GM23338 (cell line): ENCODE measurements around the gene PHF1. TPM values are rescaled to one million over a fixed set of nuclear protein-coding genes. Genes with fewer than 3 reads are reported as not detected.

Source experiments
- ATAC-seq: fragments of 200-7000 bp; cut with Tn5 transposase; 3 replicates; pipeline ENCODE4 v1.9.1; 2020
- DNase-seq: peaks from one replicate; pipeline ENCODE4 v3.0.0-alpha.2; 2015; ENCODE audit warnings: low spot score
- H2AFZ ChIP-seq: fragments of 200-600 bp; sonication (generic); 2 replicates; pipeline ENCODE4 v1.8.0; 2016; ENCODE audit warnings: antibody characterized with exemption, mild to moderate bottlenecking, moderate library complexity
- H3F3A ChIP-seq: fragments of 200-600 bp; sonication (generic); replicated peaks from 2 replicates; pipeline ENCODE4 v1.8.0; 2017; ENCODE audit warnings: antibody characterized with exemption, mixed run types, low read depth
- H3K27ac ChIP-seq: fragments of 200-600 bp; sonication (generic); 2 replicates; pipeline ENCODE4 v1.6.1; 2016; ENCODE audit warnings: low read depth
- H3K27me3 ChIP-seq: fragments of 200-600 bp; sonication (generic); 2 replicates; pipeline ENCODE4 v1.8.0; 2016; ENCODE audit warnings: mild to moderate bottlenecking, mixed run types, moderate library complexity; ENCODE audit not compliant: insufficient read depth
- H3K36me3 ChIP-seq: fragments of 200-600 bp; sonication (generic); 2 replicates; pipeline ENCODE4 v1.8.0; 2016; ENCODE audit warnings: mild to moderate bottlenecking; ENCODE audit not compliant: insufficient read depth
- H3K4me1 ChIP-seq: fragments of 200-600 bp; sonication (generic); 2 replicates; pipeline ENCODE4 v1.8.0; 2016; ENCODE audit warnings: mild to moderate bottlenecking, moderate library complexity; ENCODE audit not compliant: insufficient read depth
- H3K4me2 ChIP-seq: fragments of 200-600 bp; sonication (generic); 2 replicates; pipeline ENCODE4 v1.7.1; 2017; ENCODE audit warnings: mixed run types
- H3K4me3 ChIP-seq: fragments of 200-600 bp; sonication (generic); 2 replicates; pipeline ENCODE4 v1.6.1; 2016; ENCODE audit warnings: mixed run types
- H3K79me2 ChIP-seq: fragments of 200-600 bp; sonication (generic); replicated peaks from 2 replicates; pipeline ENCODE4 v1.8.0; 2017; ENCODE audit warnings: mild to moderate bottlenecking; ENCODE audit not compliant: insufficient read depth
- H3K9me2 ChIP-seq: fragments of 200-600 bp; sonication (generic); 2 replicates; pipeline ENCODE4 v1.8.0; 2017; ENCODE audit not compliant: insufficient read depth
- H4K20me1 ChIP-seq: fragments of 200-600 bp; sonication (generic); replicated peaks from 2 replicates; pipeline ENCODE4 v1.8.0; 2017; ENCODE audit warnings: mild to moderate bottlenecking; ENCODE audit not compliant: insufficient read depth
- H3K27ac Mint-ChIP-seq: 2 replicates; pipeline ENCODE4 v1.8.0; 2020; ENCODE audit warnings: inconsistent platforms, mild to moderate bottlenecking, moderate library complexity, mixed read lengths
- H3K27me3 Mint-ChIP-seq: 3 replicates; pipeline ENCODE4 v1.8.0; 2022; ENCODE audit warnings: low read depth, mild to moderate bottlenecking, moderate library complexity, mixed read lengths, inconsistent platforms; ENCODE audit not compliant: insufficient read depth, poor library complexity
- H3K36me3 Mint-ChIP-seq: 3 replicates; pipeline ENCODE4 v1.8.0; 2021; ENCODE audit warnings: low read depth, mild to moderate bottlenecking, inconsistent platforms, moderate library complexity, mixed read lengths
- H3K4me1 Mint-ChIP-seq: 3 replicates; pipeline ENCODE4 v1.8.0; 2020; ENCODE audit warnings: mild to moderate bottlenecking, inconsistent platforms, mixed read lengths
- H3K4me3 Mint-ChIP-seq: 3 replicates; pipeline ENCODE4 v1.8.0; 2021; ENCODE audit warnings: moderate library complexity, mild to moderate bottlenecking, inconsistent platforms, mixed read lengths
- H3K9me3 Mint-ChIP-seq: 3 replicates; pipeline ENCODE4 v1.8.0; 2020; ENCODE audit warnings: moderate library complexity, mild to moderate bottlenecking, inconsistent platforms, mixed read lengths
- CREB1 ChIP-seq: fragments of 250-450 bp; sonication (Bioruptor Pico); IDR thresholded peaks from 2 replicates; pipeline ENCODE4 v1.5.0; 2020; ENCODE audit warnings: low read depth, mild to moderate bottlenecking, moderate library complexity
- EZH2 ChIP-seq: fragments of 200-600 bp; sonication (generic); IDR thresholded peaks from one replicate; pipeline ENCODE4 v1.8.0; 2017; ENCODE audit warnings: antibody characterized with exemption, mild to moderate bottlenecking, low read depth; ENCODE audit not compliant: unreplicated experiment
- EZH2phosphoT487 ChIP-seq: fragments of 200-600 bp; sonication (generic); IDR thresholded peaks from one replicate; pipeline ENCODE4 v1.8.1; 2018; ENCODE audit warnings: antibody characterized with exemption; ENCODE audit not compliant: unreplicated experiment
- JUNB ChIP-seq: IDR thresholded peaks from one replicate; pipeline ENCODE4 v1.6.1; 2016; ENCODE audit warnings: antibody characterized with exemption; ENCODE audit not compliant: unreplicated experiment
- NANOG ChIP-seq: IDR thresholded peaks from 2 replicates; pipeline ENCODE4 v1.6.1; 2016; ENCODE audit warnings: antibody characterized with exemption, borderline replicate concordance
- POLR2AphosphoS5 ChIP-seq: IDR thresholded peaks from 2 replicates; pipeline ENCODE4 v1.6.1; 2016; ENCODE audit warnings: antibody characterized with exemption, low read depth
- STAT1 ChIP-seq: IDR thresholded peaks from one replicate; pipeline ENCODE4 v1.6.1; 2016; ENCODE audit warnings: antibody characterized with exemption; ENCODE audit not compliant: unreplicated experiment
- ZNF114 ChIP-seq: fragments of 250-450 bp; sonication (Bioruptor Pico); IDR thresholded peaks from 2 replicates; pipeline ENCODE4 v1.5.0; 2020; ENCODE audit warnings: mild to moderate bottlenecking, moderate library complexity
- ZNF331 ChIP-seq: fragments of 250-450 bp; sonication (Bioruptor Pico); IDR thresholded peaks from 2 replicates; pipeline ENCODE4 v1.5.0; 2020; ENCODE audit warnings: low read depth, mild to moderate bottlenecking, moderate library complexity
- polyA plus RNA-seq: library from polyadenylated mRNA; unstranded; fragments of >200 nt; fragmentation: Nextera tagmentation; extraction: Ambion mirVana; gene quantifications from 2 replicates; pipeline ENCODE4 v1.2.1, GENCODE V29; 2016
- total RNA-seq: library from RNA; depleted of rRNA; stranded (reverse); fragments of >200 nt; shearing (Covaris generic); gene quantifications from 2 replicates; pipeline ENCODE4 v1.2.3, GENCODE V29; 2014
- TF ChIP-seq, protein P1 (sequence below): IDR thresholded peaks from one replicate; pipeline ENCODE4 v1.6.1; 2018; ENCODE audit warnings: antibody characterized with exemption; ENCODE audit not compliant: unreplicated experiment
- TF ChIP-seq, protein P2 (sequence below): IDR thresholded peaks from 2 replicates; pipeline ENCODE4 v1.6.1; 2016; ENCODE audit warnings: antibody characterized with exemption
- TF ChIP-seq, protein P3 (sequence below): fragments of 250-450 bp; sonication (Bioruptor Pico); IDR thresholded peaks from 2 replicates; pipeline ENCODE4 v1.5.0; 2020; ENCODE audit warnings: mild to moderate bottlenecking, moderate library complexity
- TF ChIP-seq, protein P4 (sequence below), 2 experiments: fragments of 200-600 bp in 1 of 2; sonication (generic) in 1 of 2; conservative IDR thresholded peaks; 2 replicates each; pipeline versions ENCODE4 v1.5.1 to v1.6.1; 2016 to 2017; ENCODE audit warnings: antibody characterized with exemption in 2 of 2, low read depth in 2 of 2, mild to moderate bottlenecking in 2 of 2, moderate library complexity in 1 of 2

The PHF1 gene
- total and polyA plus RNA-seq, 2 experiments from 2014 or later, result 29.4 to 46.7 TPM

DNA sequence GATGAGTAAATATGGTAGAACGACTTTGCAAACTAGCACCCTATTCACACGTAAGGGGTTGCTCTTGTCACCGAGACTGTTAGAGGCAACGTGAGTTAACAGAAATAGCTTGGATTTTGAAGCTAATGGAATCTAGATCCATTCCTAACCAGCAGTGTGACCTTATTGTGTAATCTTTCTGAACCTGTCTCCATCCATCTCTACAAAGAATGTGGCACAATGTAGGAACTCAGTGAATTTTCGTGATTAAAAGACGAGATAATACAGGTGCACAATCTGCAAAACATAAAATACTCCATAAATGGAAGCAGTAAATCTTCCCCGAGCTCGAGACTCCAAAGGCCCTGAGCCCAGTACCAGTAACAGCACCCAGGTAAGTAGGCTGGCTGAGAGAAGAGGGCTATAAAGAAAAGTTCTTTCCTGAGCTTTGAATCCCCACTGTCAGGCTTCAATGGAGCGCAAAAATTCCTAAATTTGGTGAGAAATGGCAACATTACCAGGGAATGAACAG lies 20.0 kb upstream of the PHF1 start:
- no peaks in the 10 kb centered on the region for H3K9me2 ChIP-seq
- ATAC-seq (no peak), DNase-seq (no peak)
- Mint-ChIP-seq H3K36me3 (peaks cover 4% of the 10 kb centered on the region; the same call in 2 of the 3 replicates), H3K27me3 (peaks cover 5% of the 10 kb centered on the region), H3K27ac (peak overlapping the region; percentile 94), H3K9me3 (no peaks in the 10 kb centered on the region; the same call in 2 of the 3 replicates), H3K4me3 (peak overlapping the region; percentile 91), H3K4me1 (peaks cover 28% of the 10 kb centered on the region)
- TF ChIP-seq, protein P1, sequence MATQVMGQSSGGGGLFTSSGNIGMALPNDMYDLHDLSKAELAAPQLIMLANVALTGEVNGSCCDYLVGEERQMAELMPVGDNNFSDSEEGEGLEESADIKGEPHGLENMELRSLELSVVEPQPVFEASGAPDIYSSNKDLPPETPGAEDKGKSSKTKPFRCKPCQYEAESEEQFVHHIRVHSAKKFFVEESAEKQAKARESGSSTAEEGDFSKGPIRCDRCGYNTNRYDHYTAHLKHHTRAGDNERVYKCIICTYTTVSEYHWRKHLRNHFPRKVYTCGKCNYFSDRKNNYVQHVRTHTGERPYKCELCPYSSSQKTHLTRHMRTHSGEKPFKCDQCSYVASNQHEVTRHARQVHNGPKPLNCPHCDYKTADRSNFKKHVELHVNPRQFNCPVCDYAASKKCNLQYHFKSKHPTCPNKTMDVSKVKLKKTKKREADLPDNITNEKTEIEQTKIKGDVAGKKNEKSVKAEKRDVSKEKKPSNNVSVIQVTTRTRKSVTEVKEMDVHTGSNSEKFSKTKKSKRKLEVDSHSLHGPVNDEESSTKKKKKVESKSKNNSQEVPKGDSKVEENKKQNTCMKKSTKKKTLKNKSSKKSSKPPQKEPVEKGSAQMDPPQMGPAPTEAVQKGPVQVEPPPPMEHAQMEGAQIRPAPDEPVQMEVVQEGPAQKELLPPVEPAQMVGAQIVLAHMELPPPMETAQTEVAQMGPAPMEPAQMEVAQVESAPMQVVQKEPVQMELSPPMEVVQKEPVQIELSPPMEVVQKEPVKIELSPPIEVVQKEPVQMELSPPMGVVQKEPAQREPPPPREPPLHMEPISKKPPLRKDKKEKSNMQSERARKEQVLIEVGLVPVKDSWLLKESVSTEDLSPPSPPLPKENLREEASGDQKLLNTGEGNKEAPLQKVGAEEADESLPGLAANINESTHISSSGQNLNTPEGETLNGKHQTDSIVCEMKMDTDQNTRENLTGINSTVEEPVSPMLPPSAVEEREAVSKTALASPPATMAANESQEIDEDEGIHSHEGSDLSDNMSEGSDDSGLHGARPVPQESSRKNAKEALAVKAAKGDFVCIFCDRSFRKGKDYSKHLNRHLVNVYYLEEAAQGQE, result no peak
- TF ChIP-seq STAT1, result no peak
- no peak for TF ChIP-seq EZH2
- TF ChIP-seq EZH2phosphoT487, result no peak
- TF ChIP-seq, protein P2, sequence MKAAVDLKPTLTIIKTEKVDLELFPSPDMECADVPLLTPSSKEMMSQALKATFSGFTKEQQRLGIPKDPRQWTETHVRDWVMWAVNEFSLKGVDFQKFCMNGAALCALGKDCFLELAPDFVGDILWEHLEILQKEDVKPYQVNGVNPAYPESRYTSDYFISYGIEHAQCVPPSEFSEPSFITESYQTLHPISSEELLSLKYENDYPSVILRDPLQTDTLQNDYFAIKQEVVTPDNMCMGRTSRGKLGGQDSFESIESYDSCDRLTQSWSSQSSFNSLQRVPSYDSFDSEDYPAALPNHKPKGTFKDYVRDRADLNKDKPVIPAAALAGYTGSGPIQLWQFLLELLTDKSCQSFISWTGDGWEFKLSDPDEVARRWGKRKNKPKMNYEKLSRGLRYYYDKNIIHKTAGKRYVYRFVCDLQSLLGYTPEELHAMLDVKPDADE, result no peak
- no peak for TF ChIP-seq CREB1 (CRISPR knock-in tag)
- no peak for TF ChIP-seq NANOG
- TF ChIP-seq POLR2AphosphoS5, result no peak; the same call in 1 of the 2 replicates
- TF ChIP-seq ZNF114 (CRISPR knock-in tag), result no peak
- TF ChIP-seq JUNB, result no peak
- TF ChIP-seq, protein P3, sequence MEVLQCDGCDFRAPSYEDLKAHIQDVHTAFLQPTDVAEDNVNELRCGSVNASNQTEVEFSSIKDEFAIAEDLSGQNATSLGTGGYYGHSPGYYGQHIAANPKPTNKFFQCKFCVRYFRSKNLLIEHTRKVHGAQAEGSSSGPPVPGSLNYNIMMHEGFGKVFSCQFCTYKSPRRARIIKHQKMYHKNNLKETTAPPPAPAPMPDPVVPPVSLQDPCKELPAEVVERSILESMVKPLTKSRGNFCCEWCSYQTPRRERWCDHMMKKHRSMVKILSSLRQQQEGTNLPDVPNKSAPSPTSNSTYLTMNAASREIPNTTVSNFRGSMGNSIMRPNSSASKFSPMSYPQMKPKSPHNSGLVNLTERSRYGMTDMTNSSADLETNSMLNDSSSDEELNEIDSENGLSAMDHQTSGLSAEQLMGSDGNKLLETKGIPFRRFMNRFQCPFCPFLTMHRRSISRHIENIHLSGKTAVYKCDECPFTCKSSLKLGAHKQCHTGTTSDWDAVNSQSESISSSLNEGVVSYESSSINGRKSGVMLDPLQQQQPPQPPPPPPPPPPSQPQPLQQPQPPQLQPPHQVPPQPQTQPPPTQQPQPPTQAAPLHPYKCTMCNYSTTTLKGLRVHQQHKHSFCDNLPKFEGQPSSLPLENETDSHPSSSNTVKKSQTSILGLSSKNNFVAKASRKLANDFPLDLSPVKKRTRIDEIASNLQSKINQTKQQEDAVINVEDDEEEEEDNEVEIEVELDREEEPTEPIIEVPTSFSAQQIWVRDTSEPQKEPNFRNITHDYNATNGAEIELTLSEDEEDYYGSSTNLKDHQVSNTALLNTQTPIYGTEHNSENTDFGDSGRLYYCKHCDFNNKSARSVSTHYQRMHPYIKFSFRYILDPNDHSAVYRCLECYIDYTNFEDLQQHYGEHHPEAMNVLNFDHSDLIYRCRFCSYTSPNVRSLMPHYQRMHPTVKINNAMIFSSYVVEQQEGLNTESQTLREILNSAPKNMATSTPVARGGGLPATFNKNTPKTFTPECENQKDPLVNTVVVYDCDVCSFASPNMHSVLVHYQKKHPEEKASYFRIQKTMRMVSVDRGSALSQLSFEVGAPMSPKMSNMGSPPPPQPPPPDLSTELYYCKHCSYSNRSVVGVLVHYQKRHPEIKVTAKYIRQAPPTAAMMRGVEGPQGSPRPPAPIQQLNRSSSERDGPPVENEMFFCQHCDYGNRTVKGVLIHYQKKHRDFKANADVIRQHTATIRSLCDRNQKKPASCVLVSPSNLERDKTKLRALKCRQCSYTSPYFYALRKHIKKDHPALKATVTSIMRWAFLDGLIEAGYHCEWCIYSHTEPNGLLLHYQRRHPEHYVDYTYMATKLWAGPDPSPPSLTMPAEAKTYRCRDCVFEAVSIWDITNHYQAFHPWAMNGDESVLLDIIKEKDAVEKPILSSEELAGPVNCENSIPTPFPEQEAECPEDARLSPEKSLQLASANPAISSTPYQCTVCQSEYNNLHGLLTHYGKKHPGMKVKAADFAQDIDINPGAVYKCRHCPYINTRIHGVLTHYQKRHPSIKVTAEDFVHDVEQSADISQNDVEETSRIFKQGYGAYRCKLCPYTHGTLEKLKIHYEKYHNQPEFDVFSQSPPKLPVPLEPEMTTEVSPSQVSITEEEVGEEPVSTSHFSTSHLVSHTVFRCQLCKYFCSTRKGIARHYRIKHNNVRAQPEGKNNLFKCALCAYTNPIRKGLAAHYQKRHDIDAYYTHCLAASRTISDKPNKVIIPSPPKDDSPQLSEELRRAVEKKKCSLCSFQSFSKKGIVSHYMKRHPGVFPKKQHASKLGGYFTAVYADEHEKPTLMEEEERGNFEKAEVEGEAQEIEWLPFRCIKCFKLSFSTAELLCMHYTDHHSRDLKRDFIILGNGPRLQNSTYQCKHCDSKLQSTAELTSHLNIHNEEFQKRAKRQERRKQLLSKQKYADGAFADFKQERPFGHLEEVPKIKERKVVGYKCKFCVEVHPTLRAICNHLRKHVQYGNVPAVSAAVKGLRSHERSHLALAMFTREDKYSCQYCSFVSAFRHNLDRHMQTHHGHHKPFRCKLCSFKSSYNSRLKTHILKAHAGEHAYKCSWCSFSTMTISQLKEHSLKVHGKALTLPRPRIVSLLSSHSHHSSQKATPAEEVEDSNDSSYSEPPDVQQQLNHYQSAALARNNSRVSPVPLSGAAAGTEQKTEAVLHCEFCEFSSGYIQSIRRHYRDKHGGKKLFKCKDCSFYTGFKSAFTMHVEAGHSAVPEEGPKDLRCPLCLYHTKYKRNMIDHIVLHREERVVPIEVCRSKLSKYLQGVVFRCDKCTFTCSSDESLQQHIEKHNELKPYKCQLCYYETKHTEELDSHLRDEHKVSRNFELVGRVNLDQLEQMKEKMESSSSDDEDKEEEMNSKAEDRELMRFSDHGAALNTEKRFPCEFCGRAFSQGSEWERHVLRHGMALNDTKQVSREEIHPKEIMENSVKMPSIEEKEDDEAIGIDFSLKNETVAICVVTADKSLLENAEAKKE (CRISPR knock-in tag), result no peak
- TF ChIP-seq ZNF331 (CRISPR knock-in tag), result no peak
- TF ChIP-seq, protein P4, sequence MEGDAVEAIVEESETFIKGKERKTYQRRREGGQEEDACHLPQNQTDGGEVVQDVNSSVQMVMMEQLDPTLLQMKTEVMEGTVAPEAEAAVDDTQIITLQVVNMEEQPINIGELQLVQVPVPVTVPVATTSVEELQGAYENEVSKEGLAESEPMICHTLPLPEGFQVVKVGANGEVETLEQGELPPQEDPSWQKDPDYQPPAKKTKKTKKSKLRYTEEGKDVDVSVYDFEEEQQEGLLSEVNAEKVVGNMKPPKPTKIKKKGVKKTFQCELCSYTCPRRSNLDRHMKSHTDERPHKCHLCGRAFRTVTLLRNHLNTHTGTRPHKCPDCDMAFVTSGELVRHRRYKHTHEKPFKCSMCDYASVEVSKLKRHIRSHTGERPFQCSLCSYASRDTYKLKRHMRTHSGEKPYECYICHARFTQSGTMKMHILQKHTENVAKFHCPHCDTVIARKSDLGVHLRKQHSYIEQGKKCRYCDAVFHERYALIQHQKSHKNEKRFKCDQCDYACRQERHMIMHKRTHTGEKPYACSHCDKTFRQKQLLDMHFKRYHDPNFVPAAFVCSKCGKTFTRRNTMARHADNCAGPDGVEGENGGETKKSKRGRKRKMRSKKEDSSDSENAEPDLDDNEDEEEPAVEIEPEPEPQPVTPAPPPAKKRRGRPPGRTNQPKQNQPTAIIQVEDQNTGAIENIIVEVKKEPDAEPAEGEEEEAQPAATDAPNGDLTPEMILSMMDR (conservative IDR thresholded peaks at IDR 0.05; ENCODE audit: low read depth in 2 of 2), result no peak
- H4K20me1 ChIP-seq, result peaks cover 34% of the 10 kb centered on the region
- no peaks in the 10 kb centered on the region for H3K27me3 ChIP-seq
- peaks cover 41% of the 10 kb centered on the region for H3K79me2 ChIP-seq
- H2AFZ ChIP-seq, result peak overlapping the region; percentile 48; the same call in 1 of the 2 replicates
- no peaks in the 10 kb centered on the region for H3K36me3 ChIP-seq
- H3F3A ChIP-seq, result peaks cover 5% of the 10 kb centered on the region; the same call in 1 of the 2 replicates
- peak overlapping the region; percentile 92 for H3K27ac ChIP-seq
- H3K4me2 ChIP-seq, result peak overlapping the region; percentile 42
- H3K4me1 ChIP-seq, result peaks cover 8% of the 10 kb centered on the region
- H3K4me3 ChIP-seq, result peak overlapping the region; percentile 92
